Activated CD4-positive, alpha-beta T cell treated with anti-CD3 and anti-CD28 coated beads, Interleukin-2, Interleukin-4, amounts not matched to agents 100 ng/mL and 50 ng/mL, durations not matched to agents 16 hours and 8 hours (primary cell): ENCODE measurements around the gene SNCB.
A peak's percentile ranks its signal among the peaks of the same experiment; 100 is the strongest.

Experiments used
- DNase-seq: peaks from one replicate; pipeline ENCODE4 v3.0.0-alpha.2; 2020; ENCODE audit warnings: low spot score

SNCB gene

GRCh38 chr5:176629853-176630680 is at the start of gene SNCB, which contains the start of gene EIF4E1B:
TSS of gene SNCB (minus strand) at chr5:176630534. CDS start at chr5:176629654, 880 bp downstream.
TSS of gene EIF4E1B (plus strand) at chr5:176630675. CDS start at chr5:176642788, 12,113 bp downstream.
- DNase-seq = peak; percentile 39

- DNase-seq = no peak
Measured at GRCh38 chr5:176679365-176680225, 49.3 kb upstream of the SNCB start.

GRCh38 chr5:176678584-176678983 is 48.2 kb upstream of the SNCB start:
- no peak for DNase-seq

- no peak for DNase-seq
Measured at GRCh38 chr5:176677209-176677939, 47.0 kb upstream of the SNCB start.

- no peak for DNase-seq
Measured at GRCh38 chr5:176676361-176676824, 46.1 kb upstream of the SNCB start.

- DNase-seq = no peak
Measured at GRCh38 chr5:176675676-176676360, 45.5 kb upstream of the SNCB start.

GRCh38 chr5:176674799-176675198 is 44.5 kb upstream of the SNCB start:
- no peak for DNase-seq

GRCh38 chr5:176673651-176674583 is 43.6 kb upstream of the SNCB start:
- DNase-seq = no peak

- no peak for DNase-seq
Measured at GRCh38 chr5:176671890-176672747, 41.8 kb upstream of the SNCB start.

- no peak for DNase-seq
Measured at GRCh38 chr5:176671399-176671798, 41.1 kb upstream of the SNCB start.

GRCh38 chr5:176670449-176670848 is 40.1 kb upstream of the SNCB start:
- DNase-seq = no peak

GRCh38 chr5:176667637-176668036 is 37.3 kb upstream of the SNCB start:
- no peak for DNase-seq

- no peak for DNase-seq
Measured at GRCh38 chr5:176665517-176665916, 35.2 kb upstream of the SNCB start.

- DNase-seq = no peak
Measured at GRCh38 chr5:176664886-176665285, 34.6 kb upstream of the SNCB start.

- DNase-seq = no peak
Measured at GRCh38 chr5:176664479-176664878, 34.1 kb upstream of the SNCB start.

- no peak for DNase-seq
Measured at GRCh38 chr5:176663566-176663965, 33.2 kb upstream of the SNCB start.

GRCh38 chr5:176662371-176663333 is 32.3 kb upstream of the SNCB start:
- DNase-seq = no peak

GRCh38 chr5:176661676-176662075 is 31.3 kb upstream of the SNCB start:
- DNase-seq = no peak
